Measurements from ENCODE around the gene SNX6.

DNA sequence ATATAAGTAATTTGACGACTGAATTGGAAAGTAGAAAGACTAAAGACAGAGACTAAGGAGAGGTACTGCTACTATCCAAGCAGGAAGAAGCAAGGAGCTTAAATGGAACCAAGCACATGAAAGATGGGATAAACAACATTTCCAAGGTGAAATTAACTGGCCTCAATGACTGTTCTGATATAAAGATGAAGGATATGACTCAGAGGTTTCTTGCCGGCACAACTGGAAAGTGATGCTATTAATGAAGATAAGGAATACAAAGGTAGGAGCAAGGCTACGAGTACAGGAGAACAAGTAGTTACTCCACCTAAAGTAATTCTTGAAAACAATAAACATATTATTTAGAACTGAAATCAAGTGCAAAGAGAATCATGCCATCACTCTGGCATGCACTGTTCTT is 6.4 kb downstream of the SNX6 start:
- TF ChIP-seq SUZ12 (IDR thresholded peaks at IDR 0.05) = no peak
- TF ChIP-seq, protein P1, sequence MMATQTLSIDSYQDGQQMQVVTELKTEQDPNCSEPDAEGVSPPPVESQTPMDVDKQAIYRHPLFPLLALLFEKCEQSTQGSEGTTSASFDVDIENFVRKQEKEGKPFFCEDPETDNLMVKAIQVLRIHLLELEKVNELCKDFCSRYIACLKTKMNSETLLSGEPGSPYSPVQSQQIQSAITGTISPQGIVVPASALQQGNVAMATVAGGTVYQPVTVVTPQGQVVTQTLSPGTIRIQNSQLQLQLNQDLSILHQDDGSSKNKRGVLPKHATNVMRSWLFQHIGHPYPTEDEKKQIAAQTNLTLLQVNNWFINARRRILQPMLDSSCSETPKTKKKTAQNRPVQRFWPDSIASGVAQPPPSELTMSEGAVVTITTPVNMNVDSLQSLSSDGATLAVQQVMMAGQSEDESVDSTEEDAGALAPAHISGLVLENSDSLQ (IDR thresholded peaks at IDR 0.05) = no peak
- no peak for TF ChIP-seq FOXK2 (IDR thresholded peaks at IDR 0.05)
- TF ChIP-seq L3MBTL2 (conservative IDR thresholded peaks at IDR 0.05) = no peak
- TF ChIP-seq FOXA1 (IDR thresholded peaks at IDR 0.05) = no peak
- TF ChIP-seq ZNF384 (IDR thresholded peaks at IDR 0.05) = no peak
- TF ChIP-seq SP1 (IDR thresholded peaks at IDR 0.05) = no peak
